Ovary (tissue), 9 donors: ENCODE results near the gene TSSK2. TPM values are rescaled to one million over a fixed set of nuclear protein-coding genes. Genes with fewer than 3 reads are reported as not detected.

ENCODE experiments used
- DNase-seq, 5 donors: peaks; one replicate each; pipeline ENCODE4 v3.0.0-alpha.2; 2019 to 2020
- H3K27ac ChIP-seq, 2 donors: fragments of 200-600 bp; one replicate each; pipeline versions ENCODE4 v1.5.1 to v1.8.0; 2019 to 2022
- H3K27me3 ChIP-seq: fragments of 200-600 bp; one replicate; pipeline ENCODE4 v1.8.0; 2022
- H3K36me3 ChIP-seq: fragments of 200-600 bp; sonication (generic); one replicate; pipeline ENCODE4 v1.5.1; 2019
- H3K4me1 ChIP-seq: one replicate; pipeline ENCODE4 v1.8.1; 2013; ENCODE audit warnings: mild to moderate bottlenecking, moderate library complexity; ENCODE audit not compliant: insufficient read depth
- H3K4me3 ChIP-seq: fragments of 200-600 bp; sonication (generic); one replicate; pipeline ENCODE4 v1.5.1; 2017
- H3K9me3 ChIP-seq, 2 donors: fragments of 200-600 bp in 1 of 2; sonication (generic) in 1 of 2; one replicate each; pipeline versions ENCODE4 v1.5.1 to v1.8.1; 2013 to 2019; ENCODE audit warnings: mild to moderate bottlenecking in 1 of 2, moderate library complexity in 1 of 2
- EP300 ChIP-seq: sonication (generic); formaldehyde crosslinking; IDR thresholded peaks from one replicate; pipeline ENCODE4 v1.6.1; 2017; ENCODE audit warnings: antibody characterized with exemption
- POLR2A ChIP-seq: fragments of 450-650 bp; IDR thresholded peaks from one replicate; pipeline ENCODE4 v1.6.1; 2017; ENCODE audit warnings: antibody characterized with exemption, mild to moderate bottlenecking, moderate library complexity
- WGBS, 3 donors: extraction: QIAGEN DNeasy Blood & Tissue Kit in 1 of 3; methylation state at CpG; one replicate each; pipeline versions ENCODE4 v1.1.5 to v1.1.7; 2013 to 2017; 5-methylcytosine and 5-hydroxymethylcytosine counted together
- intact Hi-C, 4 donors: fragments of 100-400 bp; cut with DNase I; formaldehyde crosslinking; loops; one replicate each; pipeline versions ENCODE4 v1.11.0 to v1.15.1; 2022 to 2023
- polyA plus RNA-seq, 2 donors: library from polyadenylated mRNA; stranded (reverse); fragments of 200-250 nt in 1 of 2; fragments of 350-450 nt in 1 of 2; fragmentation: Illumina TruSeq in 1 of 2; extraction: RNeasy Lipid Tissue Mini Kit (QIAGEN cat#74804) in 1 of 2; gene quantifications; one replicate each; pipeline ENCODE4 v1.2.3, GENCODE V29; 2013 to 2014
- total RNA-seq, 7 donors: library from RNA; depleted of rRNA in 2 of 7; stranded (reverse); fragments of >200 nt in 2 of 7; fragmentation: NEBNext Ultra II Directional in 3 of 7; extraction: Animal tissue kit (Norgen Biotek cat#: 25700) in 3 of 7; gene quantifications; one replicate each; pipeline versions ENCODE4 v1.1.0 to v1.2.4, GENCODE V29; 2016 to 2023
- TF ChIP-seq, protein P1 (sequence below), 3 donors: fragments of 450-650 bp in 2 of 3; fragments of 200-600 bp in 1 of 3; IDR thresholded peaks; one replicate each; pipeline versions ENCODE4 v1.5.1 to v1.8.0; 2016 to 2022; ENCODE audit warnings: antibody characterized with exemption in 3 of 3, mild to moderate bottlenecking in 1 of 3
- donor health status: DM: no; HTN: no; CAD: no; lungs with moderate emphysema.
- donor health status: DM: no; HTN: no; CAD: no.
- donor health status: Bipolar disorder and iron deficiency.
- donor health status: DM: yes; HTN: yes; CAD: no.
- donor health status: DM: no; HTN: no; CAD: no.
- donor health status: DM: yes; HTN: yes; CAD: no.

TSSK2 gene
- total and polyA plus RNA-seq, 9 donors: 0.05 TPM; not detected in 8

DNA sequence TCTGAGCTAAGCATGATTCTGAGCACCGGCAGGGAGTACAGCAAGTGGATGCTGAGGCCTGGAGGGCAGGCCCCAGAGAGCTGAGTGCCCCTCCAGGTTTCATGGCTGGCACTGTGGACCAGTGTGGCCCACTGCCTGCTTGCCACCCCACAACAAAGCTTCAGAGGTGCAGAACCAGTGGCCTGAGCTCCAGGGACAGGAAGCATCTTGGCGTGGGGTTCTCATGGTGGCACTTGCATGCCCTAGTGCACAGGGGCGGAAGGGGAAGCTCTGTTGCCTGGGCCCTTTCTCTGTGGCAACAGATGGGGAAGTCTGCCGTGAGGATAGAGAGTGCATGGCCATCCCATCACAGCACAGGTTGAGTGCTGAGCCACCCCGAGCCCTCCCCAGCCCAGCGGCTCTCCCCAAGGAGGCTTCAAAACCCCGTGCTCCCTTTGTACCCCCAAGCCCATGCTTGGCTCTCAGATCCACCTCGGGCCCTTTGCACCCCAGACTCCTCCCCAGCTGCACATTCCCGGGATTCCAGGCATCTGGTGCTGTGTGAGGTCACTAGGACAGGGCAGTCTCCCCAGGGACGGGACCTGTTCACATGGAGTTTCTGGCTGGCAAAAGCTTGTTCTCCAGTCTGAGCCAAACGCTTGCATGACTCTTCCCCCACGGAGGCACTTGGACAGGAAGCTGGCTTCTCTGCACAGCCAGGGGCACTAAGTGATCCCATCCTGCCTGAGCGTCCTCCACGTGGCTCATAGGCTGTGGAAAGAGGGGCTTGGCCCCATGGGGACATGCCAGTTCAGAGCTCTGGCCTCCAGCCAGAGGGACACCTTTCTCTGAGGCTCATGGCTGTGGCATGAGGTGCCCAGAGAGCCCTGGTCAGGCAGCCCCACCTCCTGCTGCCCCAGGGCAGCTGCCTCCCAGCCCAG, 43.3 kb downstream of the TSSK2 start:
- H3K4me3 ChIP-seq: no peak overlapping the region
- DNase-seq: peak in 1 of 5 donors; percentile 56
- H3K9me3 ChIP-seq: no peaks in the 10 kb centered on the region
- 34 to 40% (median 37%) methylated on average over 14 of the region's 14 CpGs for WGBS, 3 donors
- peaks cover 17% of the 10 kb centered on the region for H3K4me1 ChIP-seq
- no peaks in the 10 kb centered on the region for H3K36me3 ChIP-seq
- no peak overlapping the region for H3K27ac ChIP-seq
- intact Hi-C loops: loop anchor here in 1 of 4 donors (5.0 kb wide), 1 partner anchor 118 kb away; the partner anchor contains the start of gene CLTCL1
- no peaks in the 10 kb centered on the region for H3K27me3 ChIP-seq
- no peak for TF ChIP-seq EP300
- TF ChIP-seq, protein P1, sequence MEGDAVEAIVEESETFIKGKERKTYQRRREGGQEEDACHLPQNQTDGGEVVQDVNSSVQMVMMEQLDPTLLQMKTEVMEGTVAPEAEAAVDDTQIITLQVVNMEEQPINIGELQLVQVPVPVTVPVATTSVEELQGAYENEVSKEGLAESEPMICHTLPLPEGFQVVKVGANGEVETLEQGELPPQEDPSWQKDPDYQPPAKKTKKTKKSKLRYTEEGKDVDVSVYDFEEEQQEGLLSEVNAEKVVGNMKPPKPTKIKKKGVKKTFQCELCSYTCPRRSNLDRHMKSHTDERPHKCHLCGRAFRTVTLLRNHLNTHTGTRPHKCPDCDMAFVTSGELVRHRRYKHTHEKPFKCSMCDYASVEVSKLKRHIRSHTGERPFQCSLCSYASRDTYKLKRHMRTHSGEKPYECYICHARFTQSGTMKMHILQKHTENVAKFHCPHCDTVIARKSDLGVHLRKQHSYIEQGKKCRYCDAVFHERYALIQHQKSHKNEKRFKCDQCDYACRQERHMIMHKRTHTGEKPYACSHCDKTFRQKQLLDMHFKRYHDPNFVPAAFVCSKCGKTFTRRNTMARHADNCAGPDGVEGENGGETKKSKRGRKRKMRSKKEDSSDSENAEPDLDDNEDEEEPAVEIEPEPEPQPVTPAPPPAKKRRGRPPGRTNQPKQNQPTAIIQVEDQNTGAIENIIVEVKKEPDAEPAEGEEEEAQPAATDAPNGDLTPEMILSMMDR (IDR thresholded peaks at IDR 0.05): no peak
- TF ChIP-seq POLR2A: no peak

DNA sequence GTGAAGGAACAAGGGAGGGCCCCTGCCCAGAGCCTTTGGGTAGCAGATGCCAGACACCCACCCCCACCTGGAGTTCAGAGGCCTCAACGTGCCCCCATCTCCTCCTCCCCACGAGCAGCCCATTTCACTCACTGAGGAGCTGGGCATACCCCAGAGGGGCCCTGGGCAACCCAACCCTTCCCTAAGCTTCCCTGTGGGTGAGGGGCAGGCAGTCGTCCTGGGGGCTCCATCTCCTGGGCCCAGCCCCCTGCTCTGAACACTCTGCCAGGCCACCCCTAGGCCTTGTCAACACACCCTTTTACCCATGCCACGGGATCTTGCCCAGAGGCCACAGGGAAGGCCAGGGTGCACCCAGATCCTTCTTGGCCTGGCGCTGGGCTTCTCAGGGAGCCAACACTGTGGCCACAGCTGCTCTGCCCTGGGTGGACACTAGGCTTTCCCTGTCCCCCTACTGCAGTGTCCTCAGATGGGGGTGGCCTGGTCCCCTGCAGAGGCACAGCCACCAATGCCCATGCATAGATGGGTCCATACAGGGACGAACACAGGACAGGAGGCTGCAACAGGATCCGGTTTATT, 44.0 kb downstream of the TSSK2 start:
- intact Hi-C loops: loop anchor here in 1 of 4 donors (5.0 kb wide), 1 partner anchor 117 kb away; the partner anchor contains the start of gene CLTCL1
- DNase-seq: peak in 1 of 5 donors; percentile 30
- TF ChIP-seq POLR2A (no peak), EP300 (no peak)
- TF ChIP-seq, protein P1 (IDR thresholded peaks at IDR 0.05): no peak
- Histone ChIP-seq H3K27me3 (no peaks in the 10 kb centered on the region), H3K36me3 (no peaks in the 10 kb centered on the region), H3K27ac (no peak overlapping the region), H3K4me3 (no peak overlapping the region), H3K4me1 (peaks cover 12% of the 10 kb centered on the region), H3K9me3 (no peaks in the 10 kb centered on the region)
- WGBS, 3 donors: 54 to 57% (median 55%) methylated on average over 6 to 7 of the region's 7 CpGs

DNA sequence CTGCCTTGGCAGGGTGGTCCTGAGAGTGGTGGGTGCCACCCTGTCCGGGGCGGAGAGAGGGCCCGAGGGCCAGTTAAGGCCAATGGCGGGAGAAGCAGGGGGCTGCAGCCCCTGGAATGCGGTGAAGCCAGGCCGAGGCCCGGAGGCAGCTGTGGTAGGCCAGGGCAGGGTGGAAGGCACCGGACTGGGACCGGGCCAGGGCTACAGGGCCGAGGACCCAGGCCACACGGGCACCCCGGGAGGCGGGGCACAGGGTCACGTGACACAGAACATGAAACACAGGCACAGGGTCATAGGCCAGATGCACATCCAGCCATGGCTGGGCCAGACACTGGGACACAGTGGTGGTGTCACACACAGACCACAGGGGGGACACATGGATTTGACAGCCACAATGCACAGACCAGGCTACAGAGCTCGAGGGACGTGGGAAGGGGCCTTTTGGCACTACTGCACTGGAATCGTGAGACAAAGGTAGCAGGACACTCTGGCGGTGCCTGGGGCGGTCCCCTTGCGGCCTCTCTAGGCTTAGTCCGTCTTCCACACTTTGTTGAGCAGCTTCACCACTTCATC, 44.6 kb downstream of the TSSK2 start:
- DNase-seq: peak in 1 of 5 donors; percentile 36
- Histone ChIP-seq H3K36me3 (no peaks in the 10 kb centered on the region), H3K4me1 (peaks cover 9% of the 10 kb centered on the region), H3K27ac (no peak overlapping the region), H3K27me3 (no peaks in the 10 kb centered on the region), H3K9me3 (no peaks in the 10 kb centered on the region), H3K4me3 (no peak overlapping the region)
- intact Hi-C loops: loop anchor here in 1 of 4 donors (5.0 kb wide), 1 partner anchor 117 kb away; the partner anchor contains the start of gene CLTCL1
- whole genome bisulfite sequencing, 3 donors: 67 to 76% (median 68%) methylated on average over 14 to 21 of the region's 21 CpGs
- no peak for TF ChIP-seq EP300
- no peak for TF ChIP-seq POLR2A
- TF ChIP-seq, protein P1 (IDR thresholded peaks at IDR 0.05): no peak

DNA sequence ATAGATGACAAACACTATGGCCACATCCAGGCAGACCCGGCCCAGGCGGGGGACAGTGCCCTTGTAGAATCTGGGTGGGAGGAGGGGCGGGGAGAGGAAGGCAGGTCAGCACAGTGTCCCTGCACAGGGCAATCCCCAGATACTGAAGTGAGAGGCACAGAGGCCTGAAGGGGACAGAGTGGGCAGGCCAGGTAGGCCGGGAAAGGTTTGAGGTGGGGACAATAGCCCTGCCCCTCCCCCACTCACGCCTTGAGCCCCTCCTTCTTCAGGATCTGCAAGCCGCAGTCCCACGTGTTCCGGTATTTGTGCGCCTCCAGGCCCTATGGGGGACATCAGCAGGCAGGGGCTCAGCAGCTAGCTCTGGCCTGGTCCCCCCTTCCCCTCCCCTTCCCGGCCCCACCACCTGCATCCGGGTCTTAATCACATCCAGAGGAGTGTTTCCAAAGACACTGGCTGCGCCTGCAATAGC, 45.1 kb downstream of the TSSK2 start:
- intact Hi-C loops: loop anchor here in 1 of 4 donors (5.0 kb wide), 1 partner anchor 116 kb away; the partner anchor contains the start of gene CLTCL1
- H3K9me3 ChIP-seq: no peaks in the 10 kb centered on the region
- H3K4me1 ChIP-seq: peaks cover 7% of the 10 kb centered on the region
- no peak overlapping the region for H3K27ac ChIP-seq
- TF ChIP-seq, protein P1 (IDR thresholded peaks at IDR 0.05): no peak
- no peak for TF ChIP-seq POLR2A
- no peak for TF ChIP-seq EP300
- WGBS, 3 donors: 52 to 67% (median 53%) methylated on average over 11 to 12 of the region's 12 CpGs
- H3K36me3 ChIP-seq: no peaks in the 10 kb centered on the region
- no peak overlapping the region for H3K4me3 ChIP-seq
- no peak for DNase-seq
- no peaks in the 10 kb centered on the region for H3K27me3 ChIP-seq
